Measurements from ENCODE around the gene USP14.

GRCh38 chr18:111306-112014 lies 46.9 kb upstream of the USP14 start:
- TF ChIP-seq POLR2A (IDR thresholded peaks at IDR 0.05; ENCODE audit: control extremely low read depth in 1 of 2, low read depth in 2 of 2, low read length in 2 of 2) (no peak), EZH2 (IDR thresholded peaks at IDR 0.05; ENCODE audit: low read depth, low read length, severe bottlenecking) (no peak), EP300 (IDR thresholded peaks at IDR 0.05; ENCODE audit: borderline replicate concordance in 1 of 2, low read depth in 2 of 2, low read length in 2 of 2) (no peak), TAF1 (IDR thresholded peaks at IDR 0.05; ENCODE audit: low read depth, low read length) (no peak), SRF (IDR thresholded peaks at IDR 0.05; ENCODE audit: low read depth, low read length) (no peak)
